Vagina (tissue), 2 donors: ENCODE results near the gene EML1.

Source experiments
- CTCF ChIP-seq, 3 experiments: fragments of 450-650 bp in 2 of 3; fragments of 200-600 bp in 1 of 3; sonication (generic) in 1 of 3; IDR thresholded peaks; one replicate each; pipeline ENCODE4 v1.5.1; 2017 to 2019; ENCODE audit warnings: antibody characterized with exemption in 3 of 3, mild to moderate bottlenecking in 2 of 3, moderate library complexity in 2 of 3
- POLR2AphosphoS5 ChIP-seq, 2 donors: sonication (generic); formaldehyde crosslinking; IDR thresholded peaks; one replicate each; pipeline ENCODE4 v1.9.0; 2017; ENCODE audit warnings: antibody characterized with exemption in 2 of 2, mild to moderate bottlenecking in 2 of 2, low read depth in 1 of 2; ENCODE audit not compliant: insufficient read depth in 1 of 2

- no peak for TF ChIP-seq CTCF (IDR thresholded peaks at IDR 0.05)
- no peak for TF ChIP-seq POLR2AphosphoS5 (IDR thresholded peaks at IDR 0.05; ENCODE audit: insufficient read depth in 1 of 2, low read depth in 1 of 2)
These were observed 99.2 kb downstream of the EML1 start for GRCh38 chr14:99892406-99892805.
